Esophagus muscularis mucosa (tissue), 4 donors: ENCODE results near the gene GNG13. TPM values are rescaled to one million over a fixed set of nuclear protein-coding genes. Genes with fewer than 3 reads are reported as not detected.

Experiments used
- DNase-seq: peaks from one replicate; pipeline ENCODE4 v3.0.0-alpha.2; 2017; ENCODE audit errors: extremely low spot score
- H3K27ac ChIP-seq, 4 donors: fragments of 200-600 bp; sonication (generic); replicated peaks in 1 of 4; 1 replicate in 3 of 4; 2 replicates in 1 of 4; pipeline ENCODE4 v1.5.1; 2016 to 2019; ENCODE audit warnings: mild to moderate bottlenecking in 1 of 4
- H3K27me3 ChIP-seq, 4 donors: fragments of 200-600 bp; sonication (generic); one replicate each; pipeline versions ENCODE4 v1.5.1 to v1.6.0; 2016 to 2019
- H3K36me3 ChIP-seq, 4 donors: fragments of 200-600 bp; sonication (generic); one replicate each; pipeline ENCODE4 v1.5.1; 2016 to 2019
- H3K4me1 ChIP-seq, 4 donors: fragments of 200-600 bp; sonication (generic); one replicate each; pipeline ENCODE4 v1.5.1; 2016 to 2019
- H3K4me3 ChIP-seq, 4 donors: fragments of 200-600 bp; sonication (generic); 1 replicate in 2 of 4; 2 replicates in 2 of 4; pipeline ENCODE4 v1.5.1; 2016 to 2019; ENCODE audit warnings: mild to moderate bottlenecking in 4 of 4, moderate library complexity in 1 of 4
- H3K9me3 ChIP-seq, 4 donors: fragments of 200-600 bp; sonication (generic); 1 replicate in 3 of 4; 2 replicates in 1 of 4; pipeline ENCODE4 v1.5.1; 2016 to 2019
- CTCF ChIP-seq, 3 experiments: fragments of 200-600 bp in 2 of 3; fragments of 450-650 bp in 1 of 3; sonication (generic) in 2 of 3; IDR thresholded peaks; one replicate each; pipeline ENCODE4 v1.5.1; 2017 to 2019; ENCODE audit warnings: antibody characterized with exemption in 3 of 3, mild to moderate bottlenecking in 2 of 3, moderate library complexity in 1 of 3
- EP300 ChIP-seq: sonication (generic); formaldehyde crosslinking; IDR thresholded peaks from one replicate; pipeline ENCODE4 v1.6.1; 2017; ENCODE audit warnings: antibody characterized with exemption
- POLR2A ChIP-seq: fragments of 450-650 bp; IDR thresholded peaks from one replicate; pipeline ENCODE4 v1.6.1; 2017; ENCODE audit warnings: antibody characterized with exemption, moderate library complexity, mild to moderate bottlenecking, low read depth
- POLR2AphosphoS5 ChIP-seq, 2 donors: sonication (generic); formaldehyde crosslinking; IDR thresholded peaks; one replicate each; pipeline ENCODE4 v1.6.1; 2017; ENCODE audit warnings: antibody characterized with exemption in 2 of 2
- WGBS: methylation state at CpG from one replicate; pipeline ENCODE4 v1.1.5; 2018; 5-methylcytosine and 5-hydroxymethylcytosine counted together
- intact Hi-C: fragments of 100-400 bp; cut with DNase I; formaldehyde crosslinking; loops from one replicate; pipeline ENCODE4 v1.15.1; 2023
- total RNA-seq, 4 donors: library from RNA; depleted of rRNA; stranded (reverse); fragments of >200 nt; gene quantifications; one replicate each; pipeline versions ENCODE4 v1.1.0 to v1.2.1, GENCODE V29; 2016

GNG13 gene
- total RNA-seq, 4 donors from 2014 or later, result not detected

DNA sequence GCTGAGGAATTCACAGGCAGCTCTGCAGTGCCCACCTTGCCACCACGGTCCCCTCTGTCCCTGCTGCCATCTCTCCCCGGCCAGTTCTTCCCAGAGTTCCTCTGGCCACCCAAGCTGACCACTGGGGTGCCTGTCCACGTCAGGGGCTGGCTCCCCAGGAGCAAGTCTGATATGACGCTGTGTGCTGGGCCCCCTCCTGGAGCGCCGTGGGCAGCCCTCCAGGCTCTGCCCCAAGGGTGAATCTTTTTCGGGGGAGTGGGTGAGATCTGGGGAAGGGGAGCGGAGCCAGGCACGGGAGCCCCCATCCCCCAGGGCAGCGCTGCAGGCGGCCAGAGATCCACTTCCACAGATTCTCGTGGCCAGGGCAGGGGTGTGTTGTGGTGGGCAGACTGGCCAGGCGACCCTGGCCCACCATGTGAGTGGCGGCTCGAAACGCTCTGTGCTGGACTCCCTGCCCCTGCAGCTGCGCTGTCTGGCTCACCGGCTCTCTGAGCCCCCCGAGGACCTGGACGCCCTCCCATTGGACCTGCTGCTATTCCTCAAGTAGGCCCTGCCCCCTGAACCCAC is 36.3 kb downstream of the GNG13 start:
- no peak overlapping the region for H3K27ac ChIP-seq
- no peak for TF ChIP-seq POLR2A
- TF ChIP-seq POLR2AphosphoS5 (IDR thresholded peaks at IDR 0.05), result no peak
- no peak for TF ChIP-seq CTCF (IDR thresholded peaks at IDR 0.05)
- no peak for TF ChIP-seq EP300
- 71% methylated on average over 20 of the region's 20 CpGs for WGBS
- no peak overlapping the region for H3K4me3 ChIP-seq
- H3K4me1 ChIP-seq, result no peaks in the 10 kb centered on the region
- H3K27me3 ChIP-seq, result peaks cover 0 to 72% (median 1%) of the 10 kb centered on the region in 4 donors
- no peak for DNase-seq
- H3K9me3 ChIP-seq, result no peaks in the 10 kb centered on the region
- no peaks in the 10 kb centered on the region for H3K36me3 ChIP-seq
- intact Hi-C loops, result no loop called here

- DNase-seq, result no peak
- Histone ChIP-seq H3K27me3 (peaks cover 0 to 65% (median 1%) of the 10 kb centered on the region in 4 donors), H3K4me1 (no peaks in the 10 kb centered on the region), H3K9me3 (no peaks in the 10 kb centered on the region), H3K4me3 (no peak overlapping the region), H3K27ac (no peak overlapping the region), H3K36me3 (no peaks in the 10 kb centered on the region)
- WGBS, result 93% methylated on average over 5 of the region's 21 CpGs
- intact Hi-C loops, result no loop called here
- TF ChIP-seq EP300 (no peak), CTCF (IDR thresholded peaks at IDR 0.05) (no peak), POLR2A (no peak), POLR2AphosphoS5 (IDR thresholded peaks at IDR 0.05) (no peak)
These were observed 37.0 kb downstream of the GNG13 start for GRCh38 chr16:763369-764183.

GRCh38 chr16:762595-763268 is 37.8 kb downstream of the GNG13 start:
- intact Hi-C loops, result no loop called here
- WGBS, result 75% methylated on average over 13 of the region's 17 CpGs
- no peak overlapping the region for H3K4me3 ChIP-seq
- H3K27ac ChIP-seq, result no peak overlapping the region
- peaks cover 0 to 64% (median 1%) of the 10 kb centered on the region in 4 donors for H3K27me3 ChIP-seq
- no peaks in the 10 kb centered on the region for H3K36me3 ChIP-seq
- no peak for DNase-seq
- no peak for TF ChIP-seq POLR2A
- TF ChIP-seq POLR2AphosphoS5 (IDR thresholded peaks at IDR 0.05), result no peak
- no peak for TF ChIP-seq EP300
- no peak for TF ChIP-seq CTCF (IDR thresholded peaks at IDR 0.05)
- no peaks in the 10 kb centered on the region for H3K9me3 ChIP-seq
- no peaks in the 10 kb centered on the region for H3K4me1 ChIP-seq

GRCh38 chr16:761625-762513 is 38.7 kb downstream of the GNG13 start:
- no peak for DNase-seq
- no peaks in the 10 kb centered on the region for H3K36me3 ChIP-seq
- 67% methylated on average over 11 of the region's 22 CpGs for WGBS
- H3K4me1 ChIP-seq, result no peaks in the 10 kb centered on the region
- no peak overlapping the region for H3K4me3 ChIP-seq
- no peak overlapping the region for H3K27ac ChIP-seq
- H3K27me3 ChIP-seq, result peaks cover 0 to 61% (median 1%) of the 10 kb centered on the region in 4 donors
- no peak for TF ChIP-seq EP300
- no peak for TF ChIP-seq POLR2AphosphoS5 (IDR thresholded peaks at IDR 0.05)
- TF ChIP-seq POLR2A, result no peak
- no peak for TF ChIP-seq CTCF (IDR thresholded peaks at IDR 0.05)
- intact Hi-C loops, result no loop called here
- H3K9me3 ChIP-seq, result no peaks in the 10 kb centered on the region
